Neural cell (in vitro differentiated cells): ENCODE data around the gene COL17A1. TPM values are rescaled to one million over a fixed set of nuclear protein-coding genes. Genes with fewer than 3 reads are reported as not detected.

Source experiments
- H2AFZ ChIP-seq: fragments of 200-600, 300-800 bp; sonication (generic), shearing (Covaris generic); 2 replicates; pipeline ENCODE4 v1.6.0; 2014; ENCODE audit warnings: low read depth, mild to moderate bottlenecking, antibody characterized with exemption, low read length, moderate library complexity
- H3F3A ChIP-seq: fragments of 200-600 bp; shearing (Covaris generic); 2 replicates; pipeline ENCODE4 v1.6.1; 2016; ENCODE audit warnings: mild to moderate bottlenecking, moderate library complexity, mixed read lengths, antibody characterized with exemption, low read length; ENCODE audit not compliant: insufficient read depth, poor library complexity, severe bottlenecking
- H3K27ac ChIP-seq: fragments of 200-600, 300-800 bp; sonication (generic), shearing (Covaris generic); 2 replicates; pipeline ENCODE4 v1.5.1; 2014; ENCODE audit warnings: mild to moderate bottlenecking, low read length, moderate library complexity
- H3K27me3 ChIP-seq: fragments of 300-800, 200-600 bp; sonication (generic), shearing (Covaris generic); 2 replicates; pipeline ENCODE4 v1.6.0; 2014; ENCODE audit warnings: mild to moderate bottlenecking, low read depth, low read length, moderate library complexity; ENCODE audit not compliant: insufficient read depth
- H3K36me3 ChIP-seq: fragments of 300-800, 200-600 bp; sonication (generic), shearing (Covaris generic); 2 replicates; pipeline ENCODE4 v1.5.1; 2014; ENCODE audit warnings: mild to moderate bottlenecking, antibody characterized with exemption, low read length, moderate library complexity; ENCODE audit not compliant: insufficient read depth
- H3K4me2 ChIP-seq: fragments of 300-800, 200-600 bp; sonication (generic), shearing (Covaris generic); 2 replicates; pipeline ENCODE4 v1.6.0; 2014; ENCODE audit warnings: mild to moderate bottlenecking, low read length
- H3K4me3 ChIP-seq: fragments of 300-800, 200-600 bp; sonication (generic), shearing (Covaris generic); 2 replicates; pipeline ENCODE4 v1.5.1; 2014; ENCODE audit warnings: mild to moderate bottlenecking, low read length, moderate library complexity
- H3K79me2 ChIP-seq: fragments of 200-600 bp; shearing (Covaris generic); replicated peaks from 2 replicates; pipeline ENCODE4 v1.6.0; 2014; ENCODE audit warnings: mild to moderate bottlenecking, low read length, moderate library complexity; ENCODE audit not compliant: insufficient read depth
- H3K9ac ChIP-seq: fragments of 300-800, 200-600 bp; sonication (generic), shearing (Covaris generic); 2 replicates; pipeline ENCODE4 v1.6.1; 2016; ENCODE audit warnings: mild to moderate bottlenecking, low read length, mixed read lengths
- H3K9me2 ChIP-seq: fragments of 200-600 bp; shearing (Covaris generic); 2 replicates; pipeline ENCODE4 v1.6.1; 2016; ENCODE audit warnings: mild to moderate bottlenecking, low read length, mixed read lengths; ENCODE audit not compliant: insufficient read depth
- H3K9me3 ChIP-seq: fragments of 200-600, 300-800 bp; sonication (generic), shearing (Covaris generic); 2 replicates; pipeline ENCODE4 v1.6.1; 2016; ENCODE audit warnings: mild to moderate bottlenecking, mixed run types, low read length, moderate library complexity, mixed read lengths
- H4K20me1 ChIP-seq: fragments of 200-600 bp; shearing (Covaris generic); 2 replicates; pipeline ENCODE4 v1.6.1; 2016; ENCODE audit warnings: mild to moderate bottlenecking, mixed run types; ENCODE audit not compliant: insufficient read depth
- CTCF ChIP-seq: fragments of 450-650 bp; IDR thresholded peaks from 2 replicates; pipeline ENCODE4 v1.5.1; 2014; ENCODE audit warnings: antibody characterized with exemption, mild to moderate bottlenecking, moderate library complexity; ENCODE audit not compliant: poor library complexity, severe bottlenecking
- EP300 ChIP-seq: fragments of 450-650 bp; conservative IDR thresholded peaks from 2 replicates; pipeline ENCODE4 v1.6.1; 2014; ENCODE audit warnings: antibody characterized with exemption, mild to moderate bottlenecking, moderate library complexity; ENCODE audit not compliant: poor library complexity, severe bottlenecking
- EZH2 ChIP-seq: fragments of 200-600, 300-800 bp; shearing (Covaris generic), sonication (generic); IDR thresholded peaks from 2 replicates; pipeline ENCODE4 v1.6.1; 2014; ENCODE audit warnings: antibody characterized with exemption, low read length, borderline replicate concordance, mild to moderate bottlenecking; ENCODE audit not compliant: insufficient read depth, poor library complexity, severe bottlenecking
- MXI1 ChIP-seq: fragments of 450-650 bp; conservative IDR thresholded peaks from 2 replicates; pipeline ENCODE4 v1.6.1; 2014; ENCODE audit warnings: antibody characterized with exemption, mild to moderate bottlenecking; ENCODE audit not compliant: poor library complexity, severe bottlenecking
- POLR2AphosphoS5 ChIP-seq: IDR thresholded peaks from 2 replicates; pipeline ENCODE4 v1.6.1; 2012
- RAD21 ChIP-seq: fragments of 450-650 bp; conservative IDR thresholded peaks from 2 replicates; pipeline ENCODE4 v1.6.1; 2014; ENCODE audit warnings: antibody characterized with exemption, mild to moderate bottlenecking, moderate library complexity
- REST ChIP-seq: IDR thresholded peaks from 2 replicates; pipeline ENCODE4 v1.6.1; 2012; ENCODE audit warnings: borderline replicate concordance
- SMC3 ChIP-seq: fragments of 450-650 bp; conservative IDR thresholded peaks from 2 replicates; pipeline ENCODE4 v1.6.1; 2014; ENCODE audit warnings: antibody characterized with exemption, mild to moderate bottlenecking, moderate library complexity; ENCODE audit not compliant: poor library complexity
- TAF1 ChIP-seq: IDR thresholded peaks from 2 replicates; pipeline ENCODE4 v1.6.1; 2012; ENCODE audit warnings: low read depth
- polyA plus RNA-seq: library from polyadenylated mRNA; depleted of rRNA; stranded (reverse); fragments of >200 nt; gene quantifications from 2 replicates; pipeline ENCODE4 v1.2.3, GENCODE V29; 2014

Gene COL17A1
- polyA plus RNA-seq, 1 donor from 2014 or later: not detected

DNA sequence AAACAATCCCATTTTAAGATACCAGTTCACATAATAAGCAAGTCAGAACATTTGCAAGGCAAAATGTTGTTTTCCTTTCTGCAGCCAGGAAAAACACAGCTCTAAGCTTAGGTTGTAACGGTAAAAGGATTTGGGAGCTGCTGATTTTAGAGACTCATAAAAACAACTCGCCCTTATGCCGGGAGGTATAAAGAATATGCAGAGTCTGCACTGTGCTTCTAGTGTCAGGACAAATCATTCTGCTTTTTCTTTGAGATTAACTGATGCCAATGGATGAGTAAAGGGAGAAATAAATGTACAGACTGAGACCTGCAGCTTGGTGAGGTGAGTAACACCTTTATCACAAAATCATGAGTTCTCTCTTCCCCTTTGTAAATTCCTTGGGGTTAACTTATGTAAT is 34.3 kb upstream of the COL17A1 start:
- Histone ChIP-seq H3K36me3 (no peaks in the 10 kb centered on the region), H3K4me3 (no peak overlapping the region), H3K27ac (no peak overlapping the region), H3F3A (no peaks in the 10 kb centered on the region), H4K20me1 (no peaks in the 10 kb centered on the region), H3K9me2 (no peaks in the 10 kb centered on the region), H3K9me3 (no peaks in the 10 kb centered on the region), H3K4me2 (no peak overlapping the region), H2AFZ (no peak overlapping the region), H3K79me2 (no peaks in the 10 kb centered on the region), H3K9ac (no peak overlapping the region), H3K27me3 (no peaks in the 10 kb centered on the region)
- no peak for TF ChIP-seq EP300
- no peak for TF ChIP-seq RAD21
- TF ChIP-seq TAF1: no peak

- Histone ChIP-seq H3F3A (no peaks in the 10 kb centered on the region), H3K79me2 (no peaks in the 10 kb centered on the region), H3K9me2 (no peaks in the 10 kb centered on the region), H3K27me3 (no peaks in the 10 kb centered on the region), H3K36me3 (no peaks in the 10 kb centered on the region), H2AFZ (no peak overlapping the region), H3K27ac (no peak overlapping the region), H3K9ac (no peak overlapping the region), H3K4me2 (no peak overlapping the region), H4K20me1 (no peaks in the 10 kb centered on the region), H3K4me3 (no peak overlapping the region), H3K9me3 (no peaks in the 10 kb centered on the region)
- TF ChIP-seq EZH2 (no peak), CTCF (no peak), MXI1 (no peak), RAD21 (no peak), SMC3 (no peak), POLR2AphosphoS5 (no peak), REST (no peak), TAF1 (no peak), EP300 (no peak)
Measured at GRCh38 chr10:104117839-104118323, 32.2 kb upstream of the COL17A1 start.
